HEK293 (cell line): ENCODE results near the gene PCSK6.
"Not testable (repeated sequence)": the region's sequence is repeated elsewhere in the genome, so short reads cannot be mapped to it uniquely, and the experiment has no call there.

ENCODE experiments used
- CTCF ChIA-PET: fragments of 350-600 bp; formaldehyde crosslinking; extraction: SDS; loops from one replicate; lab custom pipeline; 2021; ENCODE audit warnings: antibody characterized with exemption; lab: Yijun Ruan, JAX
- POLR2A ChIA-PET: fragments of 300-600 bp; formaldehyde crosslinking; extraction: SDS; loops from one replicate; lab custom pipeline; 2020; ENCODE audit warnings: antibody characterized with exemption, inconsistent platforms; lab: Yijun Ruan, JAX
- H3K27ac ChIP-seq: fragments of 200-500 bp; sonication (Bioruptor generic); 2 replicates; pipeline ENCODE4 v1.5.1; 2014; ENCODE audit warnings: low read depth, low read length, control low read depth, inconsistent platforms; ENCODE audit errors: extremely low read depth
- H3K36me3 ChIP-seq, 2 experiments: fragments of 200-500 bp in 1 of 2; sonication (Bioruptor generic) in 1 of 2; 1 replicate in 1 of 2; 2 replicates in 1 of 2; pipeline ENCODE4 v1.5.1; 2014 to 2017; ENCODE audit warnings: inconsistent platforms in 2 of 2, low read length in 2 of 2; ENCODE audit not compliant: control insufficient read depth in 2 of 2, insufficient read depth in 1 of 2
- H3K4me1 ChIP-seq: fragments of 200-500 bp; sonication (Bioruptor generic); 2 replicates; pipeline ENCODE4 v1.5.1; 2014; ENCODE audit warnings: mild to moderate bottlenecking, low read length, inconsistent platforms; ENCODE audit not compliant: control insufficient read depth, insufficient read depth
- H3K4me3 ChIP-seq: 2 replicates; pipeline ENCODE4 v1.5.1; 2011; ENCODE audit warnings: low read depth, mild to moderate bottlenecking, control low read depth, low read length, moderate library complexity
- H3K9me3 ChIP-seq: fragments of 200-500 bp; sonication (Bioruptor generic); 2 replicates; pipeline ENCODE4 v1.5.1; 2014; ENCODE audit warnings: low read depth, low read length, inconsistent platforms; ENCODE audit not compliant: control insufficient read depth, insufficient read depth
- HOXD13 ChIP-seq: sonication (generic); formaldehyde crosslinking; IDR thresholded peaks from 2 replicates; pipeline ENCODE4 v1.8.0; 2022; ENCODE audit warnings: missing genetic modification reagents, borderline replicate concordance
- OSR2 ChIP-seq: fragments of 450-650 bp; formaldehyde crosslinking; IDR thresholded peaks from 2 replicates; pipeline ENCODE4 v1.5.1; 2016; ENCODE audit warnings: missing biosample characterization, missing genetic modification characterization
- YY1 ChIP-seq: fragments of 450-650 bp; formaldehyde crosslinking; IDR thresholded peaks from 2 replicates; pipeline ENCODE4 v1.5.1; 2018; ENCODE audit warnings: missing biosample characterization, missing genetic modification characterization
- ZFHX2 ChIP-seq: fragments of 450-650 bp; formaldehyde crosslinking; conservative IDR thresholded peaks from 2 replicates; pipeline ENCODE4 v1.5.1; 2016; ENCODE audit warnings: missing biosample characterization, missing genetic modification characterization
- ZIC2 ChIP-seq: fragments of 450-650 bp; formaldehyde crosslinking; IDR thresholded peaks from 2 replicates; pipeline ENCODE4 v1.5.1; 2016; ENCODE audit warnings: missing biosample characterization, missing genetic modification characterization
- ZNF146 ChIP-seq: fragments of 450-650 bp; formaldehyde crosslinking; IDR thresholded peaks from 2 replicates; pipeline ENCODE4 v1.5.1; 2016; ENCODE audit warnings: missing biosample characterization, missing genetic modification characterization
- ZNF155 ChIP-seq: fragments of 450-650 bp; formaldehyde crosslinking; IDR thresholded peaks from 2 replicates; pipeline ENCODE4 v1.5.1; 2016; ENCODE audit warnings: missing biosample characterization, missing genetic modification characterization
- ZNF157 ChIP-seq: fragments of 450-650 bp; formaldehyde crosslinking; IDR thresholded peaks from 2 replicates; pipeline ENCODE4 v1.5.1; 2016; ENCODE audit warnings: missing biosample characterization, missing genetic modification characterization
- ZNF175 ChIP-seq: fragments of 450-650 bp; formaldehyde crosslinking; IDR thresholded peaks from 2 replicates; pipeline ENCODE4 v1.5.1; 2016; ENCODE audit warnings: missing biosample characterization, missing genetic modification characterization
- ZNF19 ChIP-seq: fragments of 450-650 bp; formaldehyde crosslinking; IDR thresholded peaks from 2 replicates; pipeline ENCODE4; 2016; ENCODE audit warnings: missing biosample characterization, missing genetic modification characterization, low read depth
- ZNF223 ChIP-seq: fragments of 450-650 bp; formaldehyde crosslinking; IDR thresholded peaks from 2 replicates; pipeline ENCODE4 v1.5.1; 2016; ENCODE audit warnings: missing biosample characterization, missing genetic modification characterization
- ZNF302 ChIP-seq: fragments of 450-650 bp; formaldehyde crosslinking; IDR thresholded peaks from 2 replicates; pipeline ENCODE4 v1.5.1; 2016; ENCODE audit warnings: missing biosample characterization, missing genetic modification characterization, low read depth
- ZNF416 ChIP-seq: fragments of 450-650 bp; formaldehyde crosslinking; IDR thresholded peaks from 2 replicates; pipeline ENCODE4 v1.5.1; 2016; ENCODE audit warnings: missing biosample characterization, missing genetic modification characterization
- ZNF501 ChIP-seq: fragments of 450-650 bp; formaldehyde crosslinking; IDR thresholded peaks from 2 replicates; pipeline ENCODE4 v1.5.1; 2016; ENCODE audit warnings: missing biosample characterization, missing genetic modification characterization
- ZNF561 ChIP-seq: fragments of 450-650 bp; IDR thresholded peaks from 2 replicates; pipeline ENCODE4 v1.5.1; 2018; ENCODE audit warnings: missing biosample characterization, missing genetic modification characterization, borderline replicate concordance
- ZNF654 ChIP-seq: fragments of 450-650 bp; formaldehyde crosslinking; IDR thresholded peaks from 2 replicates; pipeline ENCODE4 v1.5.1; 2016; ENCODE audit warnings: low read depth, missing biosample characterization, missing genetic modification characterization
- ZNF785 ChIP-seq: fragments of 450-650 bp; formaldehyde crosslinking; IDR thresholded peaks from 2 replicates; pipeline ENCODE4 v1.5.1; 2016; ENCODE audit warnings: missing biosample characterization, missing genetic modification characterization
- ZSCAN16 ChIP-seq: fragments of 450-650 bp; formaldehyde crosslinking; IDR thresholded peaks from 2 replicates; pipeline ENCODE4 v1.5.1; 2016; ENCODE audit warnings: missing biosample characterization, missing genetic modification characterization
- TF ChIP-seq, protein P1 (sequence below): fragments of 450-650 bp; formaldehyde crosslinking; IDR thresholded peaks from 2 replicates; pipeline ENCODE4 v1.5.1; 2016; ENCODE audit warnings: missing biosample characterization, missing genetic modification characterization, borderline replicate concordance
- TF ChIP-seq, protein P2 (sequence below): fragments of 450-650 bp; formaldehyde crosslinking; IDR thresholded peaks from 2 replicates; pipeline ENCODE4 v1.5.1; 2016; ENCODE audit warnings: missing biosample characterization, missing genetic modification characterization, low read depth
- TF ChIP-seq, protein P3 (sequence below): fragments of 450-650 bp; formaldehyde crosslinking; IDR thresholded peaks from 2 replicates; pipeline ENCODE4 v1.5.1; 2017; ENCODE audit warnings: missing biosample characterization, missing genetic modification characterization

PCSK6 gene

DNA sequence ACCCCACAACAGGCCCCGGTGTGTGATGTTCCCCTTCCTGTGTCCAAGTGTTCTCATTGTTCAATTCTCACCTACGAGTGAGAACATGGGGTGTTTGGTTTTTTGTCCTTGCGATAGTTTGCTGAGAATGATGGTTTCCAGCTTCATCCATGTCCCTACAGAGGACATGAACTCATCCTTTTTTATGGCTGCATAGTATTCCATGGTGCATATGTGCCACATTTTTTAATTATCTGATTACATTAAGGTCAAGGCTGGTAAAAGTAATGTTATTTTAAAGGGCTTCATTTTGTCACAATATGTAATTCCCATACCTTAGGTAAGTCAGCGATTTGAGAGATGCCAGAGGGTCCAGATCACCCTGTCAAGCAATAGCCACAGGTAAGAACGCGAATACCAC lies 202.2 kb downstream of the PCSK6 start:
- POLR2A ChIA-PET, H3K4me3 ChIP-seq, H3K4me1 ChIP-seq, H3K9me3 ChIP-seq, H3K27ac ChIP-seq: not testable (repeated sequence)
- peak; percentile 99 for TF ChIP-seq ZNF146 (tag by site-specific recombination)
- CTCF ChIA-PET, result interaction anchor here (0.7 to 4.0 kb wide), 6 partner anchors 8 to 382 kb away, joined by 3 to 37 read pairs (median 4); no protein-coding TSS in a partner anchor
- peaks cover 75 to 95% of the 10 kb centered on the region in 2 experiments for H3K36me3 ChIP-seq

DNA sequence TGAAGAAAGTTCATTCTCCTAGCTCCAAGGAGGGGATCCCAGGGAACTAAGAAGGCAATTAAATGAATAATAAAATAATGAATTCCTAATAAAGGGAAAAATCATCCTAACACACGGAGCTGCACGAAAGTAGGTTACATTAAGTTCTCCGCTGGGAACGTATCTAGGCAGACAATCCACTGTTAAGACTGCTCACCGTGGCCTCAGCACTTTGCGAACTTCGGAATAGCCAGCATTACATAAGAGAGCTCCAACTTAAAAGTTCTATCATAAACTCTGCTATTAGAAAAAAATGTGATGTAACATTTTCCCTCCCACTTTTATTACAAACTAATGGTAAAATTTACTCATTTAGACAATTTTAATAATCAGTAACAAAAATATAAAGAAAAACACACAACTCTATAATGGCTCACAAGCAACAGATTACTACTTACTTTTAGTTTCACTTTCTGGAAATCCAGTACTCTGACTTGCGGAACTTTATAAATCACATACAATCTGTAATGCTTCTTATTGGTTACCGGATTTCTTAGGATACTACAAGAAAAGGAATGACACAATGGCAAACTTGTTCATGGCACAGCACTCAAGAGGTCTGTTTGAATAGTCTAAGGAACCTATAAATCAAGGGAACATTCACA lies 202.9 kb downstream of the PCSK6 start:
- Histone ChIP-seq H3K9me3 (no peaks in the 10 kb centered on the region), H3K4me1 (no peaks in the 10 kb centered on the region; the same call in 1 of the 2 replicates), H3K4me3 (no peak overlapping the region), H3K27ac (no peak overlapping the region), H3K36me3 (peaks cover 77 to 95% of the 10 kb centered on the region in 2 experiments)
- POLR2A ChIA-PET, result no interaction called here
- CTCF ChIA-PET, result interaction anchor here (0.6 kb wide), 1 partner anchor 13 kb away, joined by 3 read pairs; no protein-coding TSS in a partner anchor
- no peak for TF ChIP-seq ZNF416 (tag by site-specific recombination)
- TF ChIP-seq ZNF157 (tag by site-specific recombination), result no peak
- no peak for TF ChIP-seq ZNF785 (tag by site-specific recombination)
- no peak for TF ChIP-seq ZNF302 (tag by site-specific recombination)
- no peak for TF ChIP-seq ZSCAN16
- TF ChIP-seq ZIC2 (tag by site-specific recombination), result no peak

DNA sequence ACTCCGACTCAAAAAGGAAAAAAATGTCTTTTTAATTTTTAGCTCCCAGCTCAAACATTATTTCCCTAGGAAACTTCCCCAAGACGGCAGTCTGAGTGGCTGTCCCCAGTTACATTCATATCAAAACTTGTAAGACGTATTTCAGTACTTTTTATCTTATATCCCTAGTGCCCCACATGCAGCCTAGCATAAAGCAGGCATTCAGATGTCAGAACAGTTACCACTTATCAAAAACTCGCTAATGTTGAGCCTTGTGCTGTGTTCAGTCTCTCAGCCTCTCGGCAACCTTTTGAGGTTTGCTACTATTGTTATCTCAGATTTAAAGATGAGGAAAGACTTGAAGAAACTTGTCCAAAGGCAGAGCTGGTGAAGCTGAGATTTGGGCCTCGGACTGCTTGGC lies 205.6 kb downstream of the PCSK6 start:
- H3K4me3 ChIP-seq, result no peak overlapping the region
- H3K9me3 ChIP-seq, result no peaks in the 10 kb centered on the region
- CTCF ChIA-PET, result interaction anchor here (0.6 to 1.8 kb wide), 4 partner anchors 9 to 356 kb away, joined by 3 to 5 read pairs (median 4); no protein-coding TSS in a partner anchor
- H3K4me1 ChIP-seq, result no peaks in the 10 kb centered on the region
- H3K27ac ChIP-seq, result no peak overlapping the region
- TF ChIP-seq ZNF654 (tag by site-specific recombination) (no peak), ZNF146 (tag by site-specific recombination) (no peak), ZNF501 (tag by site-specific recombination) (no peak)
- TF ChIP-seq, protein P1, sequence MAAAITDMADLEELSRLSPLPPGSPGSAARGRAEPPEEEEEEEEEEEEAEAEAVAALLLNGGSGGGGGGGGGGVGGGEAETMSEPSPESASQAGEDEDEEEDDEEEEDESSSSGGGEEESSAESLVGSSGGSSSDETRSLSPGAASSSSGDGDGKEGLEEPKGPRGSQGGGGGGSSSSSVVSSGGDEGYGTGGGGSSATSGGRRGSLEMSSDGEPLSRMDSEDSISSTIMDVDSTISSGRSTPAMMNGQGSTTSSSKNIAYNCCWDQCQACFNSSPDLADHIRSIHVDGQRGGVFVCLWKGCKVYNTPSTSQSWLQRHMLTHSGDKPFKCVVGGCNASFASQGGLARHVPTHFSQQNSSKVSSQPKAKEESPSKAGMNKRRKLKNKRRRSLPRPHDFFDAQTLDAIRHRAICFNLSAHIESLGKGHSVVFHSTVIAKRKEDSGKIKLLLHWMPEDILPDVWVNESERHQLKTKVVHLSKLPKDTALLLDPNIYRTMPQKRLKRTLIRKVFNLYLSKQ (tag by site-specific recombination), result no peak
- TF ChIP-seq, protein P2, sequence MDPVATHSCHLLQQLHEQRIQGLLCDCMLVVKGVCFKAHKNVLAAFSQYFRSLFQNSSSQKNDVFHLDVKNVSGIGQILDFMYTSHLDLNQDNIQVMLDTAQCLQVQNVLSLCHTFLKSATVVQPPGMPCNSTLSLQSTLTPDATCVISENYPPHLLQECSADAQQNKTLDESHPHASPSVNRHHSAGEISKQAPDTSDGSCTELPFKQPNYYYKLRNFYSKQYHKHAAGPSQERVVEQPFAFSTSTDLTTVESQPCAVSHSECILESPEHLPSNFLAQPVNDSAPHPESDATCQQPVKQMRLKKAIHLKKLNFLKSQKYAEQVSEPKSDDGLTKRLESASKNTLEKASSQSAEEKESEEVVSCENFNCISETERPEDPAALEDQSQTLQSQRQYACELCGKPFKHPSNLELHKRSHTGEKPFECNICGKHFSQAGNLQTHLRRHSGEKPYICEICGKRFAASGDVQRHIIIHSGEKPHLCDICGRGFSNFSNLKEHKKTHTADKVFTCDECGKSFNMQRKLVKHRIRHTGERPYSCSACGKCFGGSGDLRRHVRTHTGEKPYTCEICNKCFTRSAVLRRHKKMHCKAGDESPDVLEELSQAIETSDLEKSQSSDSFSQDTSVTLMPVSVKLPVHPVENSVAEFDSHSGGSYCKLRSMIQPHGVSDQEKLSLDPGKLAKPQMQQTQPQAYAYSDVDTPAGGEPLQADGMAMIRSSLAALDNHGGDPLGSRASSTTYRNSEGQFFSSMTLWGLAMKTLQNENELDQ, result no peak
- TF ChIP-seq, all 188 proteins: peak for 0
- POLR2A ChIA-PET, result interaction anchor here (1.8 kb wide), 1 partner anchor 10 kb away, joined by 10 read pairs; the partner anchor contains the start of gene SNRPA1
- H3K36me3 ChIP-seq, result peaks cover 69 to 89% of the 10 kb centered on the region in 2 experiments

DNA sequence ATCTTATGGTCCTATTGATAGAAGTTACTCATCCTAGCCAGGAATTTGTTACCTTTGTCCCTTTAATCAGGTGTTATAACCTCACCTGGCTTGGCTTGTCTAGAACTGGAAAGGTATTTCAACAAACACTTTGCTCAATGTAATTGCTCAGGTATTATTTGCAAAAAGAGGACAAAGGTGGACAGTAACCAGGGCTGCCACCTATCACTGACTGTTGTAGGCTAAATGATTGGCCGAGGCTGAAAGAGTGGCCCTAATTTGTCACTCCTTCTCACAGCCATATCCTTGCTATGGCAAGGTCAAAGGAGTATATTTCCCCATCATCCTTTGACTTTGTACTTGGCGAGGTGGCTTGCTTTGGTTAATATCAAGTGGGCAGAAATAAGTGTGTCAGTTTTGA lies 209.5 kb downstream of the PCSK6 start:
- POLR2A ChIA-PET, result interaction anchor here (0.7 kb wide), 1 partner anchor 69 kb away, joined by 3 read pairs; no protein-coding TSS in a partner anchor
- CTCF ChIA-PET, result interaction anchor here (0.7 to 3.0 kb wide), 2 partner anchors 9 to 13 kb away, joined by 3 to 28 read pairs; no protein-coding TSS in a partner anchor

More for the DNA sequence above, 209.5 kb downstream of the PCSK6 start:
- Histone ChIP-seq H3K4me3 (no peak overlapping the region), H3K27ac (no peak overlapping the region), H3K9me3 (no peaks in the 10 kb centered on the region), H3K36me3 (peaks cover 57 to 59% of the 10 kb centered on the region in 2 experiments), H3K4me1 (no peaks in the 10 kb centered on the region)
- TF ChIP-seq ZNF223 (tag by site-specific recombination) (no peak), ZFHX2 (tag by site-specific recombination) (no peak), OSR2 (tag by site-specific recombination) (no peak), ZNF785 (tag by site-specific recombination) (no peak), ZNF19 (tag by site-specific recombination) (no peak), HOXD13 (CRISPR knock-in tag) (no peak), ZNF561 (tag by site-specific recombination) (no peak), ZSCAN16 (no peak), YY1 (tag by site-specific recombination) (no peak), ZNF175 (tag by site-specific recombination) (no peak), ZNF155 (no peak)
- TF ChIP-seq, protein P3, sequence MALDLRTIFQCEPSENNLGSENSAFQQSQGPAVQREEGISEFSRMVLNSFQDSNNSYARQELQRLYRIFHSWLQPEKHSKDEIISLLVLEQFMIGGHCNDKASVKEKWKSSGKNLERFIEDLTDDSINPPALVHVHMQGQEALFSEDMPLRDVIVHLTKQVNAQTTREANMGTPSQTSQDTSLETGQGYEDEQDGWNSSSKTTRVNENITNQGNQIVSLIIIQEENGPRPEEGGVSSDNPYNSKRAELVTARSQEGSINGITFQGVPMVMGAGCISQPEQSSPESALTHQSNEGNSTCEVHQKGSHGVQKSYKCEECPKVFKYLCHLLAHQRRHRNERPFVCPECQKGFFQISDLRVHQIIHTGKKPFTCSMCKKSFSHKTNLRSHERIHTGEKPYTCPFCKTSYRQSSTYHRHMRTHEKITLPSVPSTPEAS (tag by site-specific recombination), result no peak
